ENCODE results near the gene NPR2.

DNA sequence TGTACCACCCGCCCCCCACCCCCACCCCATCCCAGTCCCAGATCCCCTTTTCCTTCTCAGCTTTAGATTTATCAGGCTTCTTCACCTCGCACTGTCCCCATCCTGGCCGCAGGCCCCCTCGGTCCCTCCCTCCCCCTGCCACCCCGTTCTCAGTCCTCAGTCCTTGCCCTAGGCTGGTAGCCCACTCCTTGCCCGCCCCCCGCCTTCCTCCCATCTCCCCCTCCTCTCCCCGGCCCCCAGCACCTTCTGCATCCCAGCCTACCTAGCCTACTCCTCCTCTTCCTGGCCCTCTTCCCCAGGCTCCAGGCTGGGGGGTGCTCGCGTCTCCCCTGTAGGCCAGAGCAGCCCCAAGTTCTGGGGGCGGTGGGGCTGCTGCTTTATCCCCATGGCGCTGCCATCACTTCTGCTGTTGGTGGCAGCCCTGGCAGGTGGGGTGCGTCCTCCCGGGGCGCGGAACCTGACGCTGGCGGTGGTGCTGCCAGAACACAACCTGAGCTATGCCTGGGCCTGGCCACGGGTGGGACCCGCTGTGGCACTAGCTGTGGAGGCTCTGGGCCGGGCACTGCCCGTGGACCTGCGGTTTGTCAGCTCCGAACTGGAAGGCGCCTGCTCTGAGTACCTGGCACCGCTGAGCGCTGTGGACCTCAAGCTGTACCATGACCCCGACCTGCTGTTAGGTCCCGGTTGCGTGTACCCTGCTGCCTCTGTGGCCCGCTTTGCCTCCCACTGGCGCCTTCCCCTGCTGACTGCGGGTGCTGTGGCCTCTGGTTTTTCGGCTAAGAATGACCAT is 828 bp downstream of the NPR2 start:
- TF ChIP-seq POLR2A (IDR thresholded peaks at IDR 0.05; ENCODE audit: low read length) (no peak), GATA1 (IDR thresholded peaks at IDR 0.05; ENCODE audit: low read depth, low read length) (no peak)

Data from erythroblast (primary cell).